GM12874 (cell line): ENCODE data around the gene FYB2.

Experiments
- TF ChIP-seq, protein P1 (sequence below): IDR thresholded peaks from 2 replicates; pipeline ENCODE4 v1.5.1; 2011; ENCODE audit warnings: low read depth, mild to moderate bottlenecking, control low read depth, low read length, moderate library complexity; ENCODE audit not compliant: insufficient read depth

FYB2 gene

DNA sequence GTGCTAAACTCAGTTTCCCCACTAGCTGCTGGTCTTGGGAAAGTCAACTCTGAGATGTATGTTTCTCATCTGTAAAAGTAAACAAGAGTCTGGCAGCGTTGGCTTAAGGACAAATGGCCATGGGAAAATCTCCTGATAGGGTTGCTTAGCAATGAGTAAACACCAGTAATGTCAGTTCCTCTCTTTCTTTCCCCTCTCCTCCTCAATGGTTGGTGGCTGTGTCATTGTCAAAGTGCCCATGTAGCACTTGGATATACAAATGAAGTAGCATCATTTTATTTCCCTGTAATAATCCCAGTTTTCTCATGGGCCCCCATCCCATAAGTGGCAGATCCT is 2.2 kb upstream of the FYB2 start:
- TF ChIP-seq, protein P1, sequence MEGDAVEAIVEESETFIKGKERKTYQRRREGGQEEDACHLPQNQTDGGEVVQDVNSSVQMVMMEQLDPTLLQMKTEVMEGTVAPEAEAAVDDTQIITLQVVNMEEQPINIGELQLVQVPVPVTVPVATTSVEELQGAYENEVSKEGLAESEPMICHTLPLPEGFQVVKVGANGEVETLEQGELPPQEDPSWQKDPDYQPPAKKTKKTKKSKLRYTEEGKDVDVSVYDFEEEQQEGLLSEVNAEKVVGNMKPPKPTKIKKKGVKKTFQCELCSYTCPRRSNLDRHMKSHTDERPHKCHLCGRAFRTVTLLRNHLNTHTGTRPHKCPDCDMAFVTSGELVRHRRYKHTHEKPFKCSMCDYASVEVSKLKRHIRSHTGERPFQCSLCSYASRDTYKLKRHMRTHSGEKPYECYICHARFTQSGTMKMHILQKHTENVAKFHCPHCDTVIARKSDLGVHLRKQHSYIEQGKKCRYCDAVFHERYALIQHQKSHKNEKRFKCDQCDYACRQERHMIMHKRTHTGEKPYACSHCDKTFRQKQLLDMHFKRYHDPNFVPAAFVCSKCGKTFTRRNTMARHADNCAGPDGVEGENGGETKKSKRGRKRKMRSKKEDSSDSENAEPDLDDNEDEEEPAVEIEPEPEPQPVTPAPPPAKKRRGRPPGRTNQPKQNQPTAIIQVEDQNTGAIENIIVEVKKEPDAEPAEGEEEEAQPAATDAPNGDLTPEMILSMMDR: no peak

DNA sequence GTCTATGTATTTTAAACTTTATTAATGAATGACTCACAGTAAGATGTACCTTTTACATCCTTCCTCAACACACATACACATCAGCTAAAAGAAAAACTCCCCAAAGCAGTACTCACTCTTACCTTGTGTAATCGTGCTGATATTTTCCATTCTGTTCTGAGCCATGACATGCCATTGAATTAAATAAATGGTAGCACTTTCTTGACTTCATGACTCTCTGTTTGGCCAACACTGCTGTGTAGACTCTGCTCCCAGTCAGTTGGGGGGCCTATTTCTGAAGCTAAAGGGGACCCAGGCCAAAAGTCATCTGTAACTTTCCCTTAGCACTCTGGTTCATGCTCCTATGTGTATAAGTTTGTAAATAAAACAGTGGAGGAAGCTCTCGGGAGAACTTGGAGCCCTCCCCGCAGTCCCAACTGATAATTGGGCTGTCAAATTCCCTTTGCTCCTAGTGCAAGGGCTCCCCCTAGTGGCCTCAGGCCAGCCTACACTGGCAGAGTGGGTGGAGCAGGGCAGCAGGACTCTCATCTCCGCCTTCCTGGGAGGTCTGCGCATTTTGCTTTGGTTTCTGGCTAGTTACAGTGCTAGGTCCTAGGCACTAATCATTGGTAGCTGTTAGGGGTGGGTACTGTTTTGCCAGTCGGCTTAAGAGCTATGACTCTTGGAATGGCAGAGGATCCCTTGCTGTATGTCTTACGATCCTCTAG is 1.7 kb upstream of the FYB2 start:
- TF ChIP-seq, protein P1: peak; percentile 96

DNA sequence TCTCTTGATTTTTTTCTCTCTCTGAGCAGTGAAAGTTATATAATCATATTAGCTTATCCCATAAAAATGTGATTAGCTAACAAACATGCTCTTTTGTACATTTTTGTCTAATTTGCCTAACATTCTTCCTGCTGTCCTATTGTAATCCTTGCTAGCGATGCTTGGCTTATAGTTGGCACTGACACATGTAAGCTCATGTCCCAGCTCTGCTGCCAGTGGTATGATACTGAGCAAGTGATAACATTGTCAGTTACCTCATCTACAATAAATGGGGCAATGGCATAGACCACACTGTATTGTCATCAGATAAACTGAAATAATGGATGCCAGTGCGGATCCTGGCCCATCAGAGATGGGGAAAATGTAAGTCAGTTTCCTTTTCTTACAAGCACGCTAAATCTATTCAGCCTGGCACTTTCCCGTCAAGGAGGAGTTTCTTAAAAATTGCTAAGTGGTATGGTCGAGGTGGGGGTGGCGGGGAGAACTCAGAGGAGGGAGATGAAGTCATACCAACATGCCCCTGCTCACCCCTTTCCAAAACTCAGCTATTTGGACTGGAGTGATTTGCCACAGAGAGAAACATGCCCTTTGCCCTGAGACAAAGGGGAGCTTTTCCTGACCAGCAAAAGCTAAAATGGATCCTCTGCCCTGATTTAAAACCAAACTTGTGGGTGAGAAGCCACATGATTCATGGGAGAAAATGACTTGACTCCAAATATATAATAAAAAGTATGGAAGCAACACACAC is 1.3 kb downstream of the FYB2 start:
- TF ChIP-seq, protein P1: no peak

GRCh38 chr1:56816909-56817308 is 2.3 kb downstream of the FYB2 start:
- TF ChIP-seq, protein P1: no peak

GRCh38 chr1:56816264-56816663 is 2.9 kb downstream of the FYB2 start:
- TF ChIP-seq, protein P1: no peak

- TF ChIP-seq, protein P1: no peak
Observed at GRCh38 chr1:56814205-56814604, 5.0 kb downstream of the FYB2 start.

DNA sequence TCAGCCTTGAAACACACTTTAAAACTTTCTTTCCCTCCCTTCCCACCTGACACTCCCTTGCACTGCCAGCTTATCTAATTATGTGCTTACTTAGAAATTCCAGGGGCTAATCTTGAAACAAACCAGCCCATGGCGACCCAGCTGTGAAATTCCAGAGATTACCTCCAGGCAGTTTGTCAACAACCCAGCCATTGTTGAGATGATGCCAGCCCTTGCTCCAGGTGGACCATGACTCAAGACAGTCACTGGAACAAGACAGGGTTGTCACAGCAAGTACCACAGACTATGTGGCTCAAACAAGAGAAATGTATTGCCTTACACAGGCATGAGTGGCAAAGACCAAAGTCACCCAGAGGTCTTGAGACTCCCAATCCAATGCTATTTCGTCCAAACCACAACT is 7.9 kb downstream of the FYB2 start:
- TF ChIP-seq, protein P1: no peak
